IMR-90 (cell line): Measurements from ENCODE around the gene CCL5. TPM values are rescaled to one million over a fixed set of nuclear protein-coding genes. Genes with fewer than 3 reads are reported as not detected.

Source experiments
- ATAC-seq: fragments of 200-7000 bp; cut with Tn5 transposase; 2 replicates; pipeline ENCODE4 v1.9.1; 2020; ENCODE audit warnings: low read depth, mild to moderate bottlenecking, moderate library complexity
- BruUV-seq: library from RNA; stranded (reverse); fragments of 400-500 nt; replicated peaks from 2 replicates; lab custom pipeline; 2021; lab: Mats Ljungman, UMichigan
- CTCF ChIA-PET: fragments of 300-600 bp; formaldehyde crosslinking; extraction: SDS; loops from one replicate; lab custom pipeline; 2021; ENCODE audit warnings: antibody characterized with exemption; lab: Yijun Ruan, JAX
- POLR2A ChIA-PET: fragments of 300-600 bp; sonication (Branson Sonifier 250); formaldehyde crosslinking; loops from one replicate; lab custom pipeline; 2022; ENCODE audit warnings: antibody characterized with exemption; ENCODE audit not compliant: unreplicated experiment; lab: Charles Lee
- DNase-seq: peaks from one replicate; pipeline ENCODE4 v3.0.0; 2013
- H2AFZ ChIP-seq: replicated peaks from 2 replicates; pipeline ENCODE3; 2013; ENCODE audit warnings: low read length, mild to moderate bottlenecking; ENCODE audit not compliant: poor library complexity
- H2AK5ac ChIP-seq: 2 replicates; pipeline ENCODE4 v1.6.1; 2013; ENCODE audit warnings: low read depth, low read length, inconsistent platforms
- H2AK9ac ChIP-seq: replicated peaks from 2 replicates; pipeline ENCODE3; 2013; ENCODE audit warnings: mild to moderate bottlenecking, low read depth, low read length, moderate library complexity; ENCODE audit not compliant: poor library complexity
- H2BK120ac ChIP-seq: 2 replicates; pipeline ENCODE4 v1.6.1; 2013; ENCODE audit warnings: low read depth, low read length, inconsistent platforms
- H2BK15ac ChIP-seq: 3 replicates; pipeline ENCODE4 v1.6.1; 2013; ENCODE audit warnings: low read depth, low read length, inconsistent platforms
- H2BK20ac ChIP-seq: 2 replicates; pipeline ENCODE4 v1.6.1; 2013; ENCODE audit warnings: low read depth, mild to moderate bottlenecking, inconsistent platforms, low read length, moderate library complexity
- H2BK5ac ChIP-seq: 2 replicates; pipeline ENCODE4 v1.6.1; 2013; ENCODE audit warnings: mild to moderate bottlenecking, low read depth, low read length, inconsistent platforms; ENCODE audit not compliant: poor library complexity, severe bottlenecking
- H3K14ac ChIP-seq: replicated peaks from 2 replicates; pipeline ENCODE4 v1.6.1; 2013; ENCODE audit warnings: low read depth, low read length, inconsistent platforms
- H3K18ac ChIP-seq: 2 replicates; pipeline ENCODE4 v1.6.1; 2013; ENCODE audit warnings: low read depth, low read length, control low read depth
- H3K23ac ChIP-seq: 2 replicates; pipeline ENCODE4 v1.6.1; 2013; ENCODE audit warnings: low read depth, low read length, inconsistent platforms
- H3K27ac ChIP-seq: 2 replicates; pipeline ENCODE4 v1.5.1; 2013; ENCODE audit warnings: mild to moderate bottlenecking, control low read depth, low read length; ENCODE audit not compliant: insufficient read depth
- H3K27me3 ChIP-seq: 2 replicates; pipeline ENCODE4 v1.6.1; 2013; ENCODE audit warnings: low read length; ENCODE audit not compliant: control insufficient read depth, insufficient read depth
- H3K36me3 ChIP-seq: 2 replicates; pipeline ENCODE4 v1.6.1; 2013; ENCODE audit warnings: low read length, mixed read lengths; ENCODE audit not compliant: control insufficient read depth, insufficient read depth
- H3K4ac ChIP-seq: 2 replicates; pipeline ENCODE4 v1.6.1; 2013; ENCODE audit warnings: low read depth, low read length, inconsistent platforms
- H3K4me1 ChIP-seq: 2 replicates; pipeline ENCODE4 v1.6.1; 2013; ENCODE audit warnings: low read length, mixed read lengths; ENCODE audit not compliant: control insufficient read depth, insufficient read depth
- H3K4me2 ChIP-seq: 2 replicates; pipeline ENCODE4 v1.6.1; 2013; ENCODE audit warnings: low read depth, mild to moderate bottlenecking, control low read depth, low read length, moderate library complexity
- H3K4me3 ChIP-seq: 2 replicates; pipeline ENCODE4 v1.5.1; 2013; ENCODE audit warnings: low read depth, mild to moderate bottlenecking, control low read depth, low read length, moderate library complexity; ENCODE audit not compliant: insufficient read depth
- H3K56ac ChIP-seq: 2 replicates; pipeline ENCODE4 v1.6.1; 2013; ENCODE audit warnings: low read length, inconsistent platforms; ENCODE audit not compliant: insufficient read depth; ENCODE audit errors: extremely low read depth
- H3K79me1 ChIP-seq, 2 experiments: 2 replicates each; pipeline ENCODE4 v1.6.1; 2013; ENCODE audit warnings: low read length in 2 of 2, inconsistent platforms in 1 of 2, low read depth in 1 of 2
- H3K9ac ChIP-seq: 2 replicates; pipeline ENCODE4 v1.6.1; 2013; ENCODE audit warnings: low read depth, low read length, control low read depth
- H3K9me1 ChIP-seq: 2 replicates; pipeline ENCODE4 v1.6.1; 2013; ENCODE audit warnings: low read length, inconsistent platforms; ENCODE audit not compliant: insufficient read depth
- H3K9me3 ChIP-seq: 2 replicates; pipeline ENCODE4 v1.6.1; 2013; ENCODE audit warnings: low read length; ENCODE audit not compliant: control insufficient read depth, insufficient read depth
- H4K20me1 ChIP-seq: 2 replicates; pipeline ENCODE4 v1.6.1; 2013; ENCODE audit warnings: low read length, inconsistent platforms; ENCODE audit not compliant: insufficient read depth
- H4K5ac ChIP-seq: 2 replicates; pipeline ENCODE4 v1.6.1; 2013; ENCODE audit warnings: mild to moderate bottlenecking, low read depth, low read length, control low read depth
- H4K8ac ChIP-seq, 2 experiments: 2 replicates each; pipeline ENCODE4 v1.6.1; 2013; ENCODE audit warnings: low read depth in 2 of 2, low read length in 2 of 2, control low read depth in 1 of 2, inconsistent platforms in 1 of 2
- H4K91ac ChIP-seq: 2 replicates; pipeline ENCODE4 v1.6.1; 2013; ENCODE audit warnings: low read depth, low read length, inconsistent platforms; ENCODE audit not compliant: insufficient read depth
- BHLHE40 ChIP-seq: fragments of 150-350 bp; IDR thresholded peaks from 2 replicates; pipeline ENCODE4 v1.6.1; 2016; ENCODE audit warnings: mild to moderate bottlenecking, low read depth, low read length
- CEBPB ChIP-seq: IDR thresholded peaks from 2 replicates; pipeline ENCODE4 v1.6.1; 2012; ENCODE audit warnings: low read depth, low read length, improper control_type of control experiment
- CHD1 ChIP-seq: IDR thresholded peaks from 2 replicates; pipeline ENCODE4 v1.6.1; 2012; ENCODE audit warnings: low read depth, low read length, improper control_type of control experiment
- CTCF ChIP-seq: conservative IDR thresholded peaks from 2 replicates; pipeline ENCODE4 v1.5.1; 2012; ENCODE audit warnings: mild to moderate bottlenecking, low read depth, low read length, improper control_type of control experiment
- ELK1 ChIP-seq: fragments of 150-350 bp; IDR thresholded peaks from 2 replicates; pipeline ENCODE4 v1.6.1; 2016; ENCODE audit warnings: low read depth, mild to moderate bottlenecking, low read length, moderate library complexity, borderline replicate concordance
- FOS ChIP-seq: fragments of 150-350 bp; IDR thresholded peaks from 2 replicates; pipeline ENCODE4 v1.6.1; 2016; ENCODE audit warnings: low read depth, low read length
- MAFK ChIP-seq: IDR thresholded peaks from 2 replicates; pipeline ENCODE4 v1.6.1; 2012; ENCODE audit warnings: low read depth, low read length, improper control_type of control experiment
- MAZ ChIP-seq: IDR thresholded peaks from 2 replicates; pipeline ENCODE4 v1.6.1; 2012; ENCODE audit warnings: low read depth, mild to moderate bottlenecking, low read length, improper control_type of control experiment, moderate library complexity, borderline replicate concordance
- MXI1 ChIP-seq: IDR thresholded peaks from 2 replicates; pipeline ENCODE4 v1.6.1; 2012; ENCODE audit warnings: low read depth, mild to moderate bottlenecking, low read length, moderate library complexity, borderline replicate concordance
- NFE2L2 ChIP-seq: fragments of 150-350 bp; IDR thresholded peaks from 2 replicates; pipeline ENCODE4 v1.6.1; 2016; ENCODE audit warnings: low read depth, mild to moderate bottlenecking, low read length
- POLR2A ChIP-seq: IDR thresholded peaks from 2 replicates; pipeline ENCODE4 v1.6.1; 2012; ENCODE audit warnings: mild to moderate bottlenecking, low read depth, low read length
- RAD21 ChIP-seq: IDR thresholded peaks from 2 replicates; pipeline ENCODE4 v1.6.1; 2012; ENCODE audit warnings: low read length, improper control_type of control experiment
- RCOR1 ChIP-seq: IDR thresholded peaks from 2 replicates; pipeline ENCODE4 v1.6.1; 2012; ENCODE audit warnings: mild to moderate bottlenecking, low read length, improper control_type of control experiment; ENCODE audit not compliant: insufficient replicate concordance
- RFX5 ChIP-seq: IDR thresholded peaks from 2 replicates; pipeline ENCODE4 v1.8.0; 2012; ENCODE audit warnings: low read depth, mild to moderate bottlenecking, low read length, moderate library complexity
- SMC3 ChIP-seq: fragments of 150-350 bp; IDR thresholded peaks from 2 replicates; pipeline ENCODE4 v1.6.1; 2016; ENCODE audit warnings: low read depth, mild to moderate bottlenecking, antibody characterized with exemption, low read length, moderate library complexity
- USF2 ChIP-seq: fragments of 150-350 bp; IDR thresholded peaks from 2 replicates; pipeline ENCODE4 v1.6.1; 2017; ENCODE audit warnings: mild to moderate bottlenecking, antibody characterized with exemption, low read length, low read depth
- WGBS, 2 experiments: methylation state at CpG; one replicate each; pipeline versions ENCODE4 v1.1.5 to v1.1.7; 2013; ENCODE audit warnings: missing lambda C conversion rate in 2 of 2; ENCODE audit not compliant: insufficient read length in 1 of 2; ENCODE audit errors: extremely low coverage in 2 of 2; 5-methylcytosine and 5-hydroxymethylcytosine counted together
- dilution Hi-C: fragments of 300-500 bp; cut with HindIII; formaldehyde crosslinking; loops from one replicate; pipeline ENCODE4 v1.14.3; 2018; ENCODE audit warnings: low sequenced_read_pairs; ENCODE audit not compliant: unreplicated experiment
- in situ Hi-C: fragments of 300-500 bp; cut with MboI; formaldehyde crosslinking; loops from 3 replicates; pipeline ENCODE4 v1.14.3; 2019; ENCODE audit warnings: low sequenced_read_pairs, inconsistent platforms, mixed read lengths
- intact Hi-C: fragments of 100-400 bp; cut with micrococcal nuclease; formaldehyde crosslinking; loops from 2 replicates; pipeline ENCODE4 v1.10.0; 2022
- polyA plus RNA-seq, 3 experiments: library from polyadenylated mRNA; depleted of rRNA; stranded (reverse); fragments of >200 nt; gene quantifications; 2 replicates each; pipeline ENCODE4 v1.2.3, GENCODE V29; 2012; ENCODE audit warnings: low replicate concordance in 1 of 3
- total RNA-seq: library from RNA; depleted of rRNA; stranded (reverse); fragments of >200 nt; gene quantifications from 2 replicates; pipeline ENCODE4 v1.2.3, GENCODE V29; 2012

CCL5 gene
- total and polyA plus RNA-seq, 2 of the 4 experiments (the other 2 are of a cell fraction), result not detected

- Histone ChIP-seq H2BK5ac (no peak overlapping the region), H2BK15ac (no peak overlapping the region), H2BK20ac (no peak overlapping the region), H2AK5ac (no peak overlapping the region), H3K4ac (no peak overlapping the region), H3K56ac (no peak overlapping the region), H3K27me3 (peaks cover 2% of the 10 kb centered on the region; the same call in 1 of the 2 replicates), H3K4me1 (no peaks in the 10 kb centered on the region), H2AK9ac (no peak overlapping the region), H2BK120ac (no peak overlapping the region), H3K23ac (no peak overlapping the region), H3K36me3 (no peaks in the 10 kb centered on the region), H3K4me3 (no peak overlapping the region), H4K20me1 (no peaks in the 10 kb centered on the region; the same call in 1 of the 2 replicates), H3K14ac (no peak overlapping the region), H3K9ac (no peak overlapping the region), H4K5ac (no peak overlapping the region), H3K9me3 (no peaks in the 10 kb centered on the region), H3K79me1 (no peaks in the 10 kb centered on the region), H3K9me1 (no peaks in the 10 kb centered on the region; the same call in 1 of the 2 replicates), H2AFZ (no peak overlapping the region), H3K27ac (no peak overlapping the region), H3K4me2 (no peak overlapping the region), H4K91ac (no peak overlapping the region), H3K18ac (no peak overlapping the region), H4K8ac (no peak overlapping the region)
- intact Hi-C loops (no loop called here), in situ Hi-C loops (no loop called here), dilution Hi-C loops (no loop called here)
- ChIA-PET POLR2A (no interaction called here), CTCF (no interaction called here)
- WGBS, 2 experiments, result 17% methylated on average over 2 of the region's 4 CpGs; no CpG with 5 or more reads in 1 of the 2 experiments
- ATAC-seq (no peak), DNase-seq (no peak)
- no TSS peak for BruUV-seq
- TF ChIP-seq RAD21, result no peak
- TF ChIP-seq RCOR1, result no peak
- no peak for TF ChIP-seq POLR2A
- TF ChIP-seq NFE2L2, result no peak
- TF ChIP-seq USF2, result no peak
- TF ChIP-seq MAZ, result no peak
- no peak for TF ChIP-seq FOS
- no peak for TF ChIP-seq ELK1
- no peak for TF ChIP-seq CEBPB
- no peak for TF ChIP-seq CTCF
- no peak for TF ChIP-seq BHLHE40
- TF ChIP-seq CHD1, result no peak
- TF ChIP-seq MXI1, result no peak
- TF ChIP-seq MAFK, result no peak
- TF ChIP-seq SMC3, result no peak
- TF ChIP-seq RFX5, result no peak
Observed at GRCh38 chr17:35913609-35914008, 33.4 kb upstream of the CCL5 start.
